SU-DHL-6 (cell line): ENCODE measurements around the gene PHF13.

Experiments used
- H2AFZ ChIP-seq: fragments of 200-600 bp; sonication (generic); 2 replicates; pipeline ENCODE4 v1.6.1; 2014; ENCODE audit warnings: low read depth, mild to moderate bottlenecking, moderate library complexity, mixed read lengths, antibody characterized with exemption, low read length; ENCODE audit not compliant: severe bottlenecking
- H3F3A ChIP-seq: fragments of 200-600 bp; shearing (Covaris generic); 2 replicates; pipeline ENCODE4 v1.6.0; 2016; ENCODE audit warnings: antibody characterized with exemption, mild to moderate bottlenecking; ENCODE audit not compliant: insufficient read depth
- H3K27ac ChIP-seq: fragments of 200-600 bp; sonication (generic); 2 replicates; pipeline ENCODE4 v1.5.1; 2016; ENCODE audit warnings: low read depth, mild to moderate bottlenecking, low read length, moderate library complexity, mixed read lengths
- H3K27me3 ChIP-seq: fragments of 200-600 bp; sonication (generic), shearing (Covaris generic); 2 replicates; pipeline ENCODE4 v1.6.0; 2014; ENCODE audit warnings: mild to moderate bottlenecking, low read length
- H3K36me3 ChIP-seq: fragments of 200-600 bp; sonication (generic); 2 replicates; pipeline ENCODE4 v1.6.1; 2014; ENCODE audit warnings: mild to moderate bottlenecking, low read length, mixed read lengths
- H3K4me2 ChIP-seq: fragments of 300-600, 200-600 bp; shearing (Covaris generic), sonication (generic); 2 replicates; pipeline ENCODE4 v1.6.0; 2014; ENCODE audit warnings: low read length, low read depth, mild to moderate bottlenecking; ENCODE audit not compliant: poor library complexity, severe bottlenecking
- H3K4me3 ChIP-seq: fragments of 200-600 bp; sonication (generic); 2 replicates; pipeline ENCODE4 v1.5.1; 2014; ENCODE audit warnings: antibody characterized with exemption, low read length, mild to moderate bottlenecking, mixed read lengths; ENCODE audit not compliant: insufficient read depth, poor library complexity, severe bottlenecking
- H3K79me2 ChIP-seq: fragments of 200-600 bp; sonication (generic); 2 replicates; pipeline ENCODE4 v1.6.1; 2014; ENCODE audit warnings: mild to moderate bottlenecking, low read length, moderate library complexity; ENCODE audit not compliant: insufficient read depth
- H3K9ac ChIP-seq: fragments of 200-600 bp; sonication (generic); 2 replicates; pipeline ENCODE4 v1.7.0; 2014; ENCODE audit warnings: mild to moderate bottlenecking, low read length
- H3K9me2 ChIP-seq: fragments of 200-600 bp; sonication (generic); replicated peaks from 2 replicates; pipeline ENCODE4 v1.6.1; 2014; ENCODE audit warnings: low read length; ENCODE audit not compliant: insufficient read depth
- H3K9me3 ChIP-seq: fragments of 200-600 bp; sonication (generic); 2 replicates; pipeline ENCODE4 v1.6.1; 2014; ENCODE audit warnings: low read length, mixed read lengths; ENCODE audit not compliant: insufficient read depth
- H4K20me1 ChIP-seq: fragments of 200-600 bp; sonication (generic); 2 replicates; pipeline ENCODE4 v1.6.1; 2014; ENCODE audit warnings: low read depth, mild to moderate bottlenecking, antibody characterized with exemption, low read length, moderate library complexity, mixed read lengths
- CTCF ChIP-seq: fragments of 200-600 bp; sonication (generic); IDR thresholded peaks from one replicate; pipeline ENCODE4 v1.5.1; 2017; ENCODE audit warnings: antibody characterized with exemption, mild to moderate bottlenecking, low read length, moderate library complexity; ENCODE audit not compliant: insufficient read depth, poor library complexity, severe bottlenecking
- EZH2phosphoT487 ChIP-seq: fragments of 200-600 bp; sonication (generic), shearing (Covaris generic); conservative IDR thresholded peaks from 2 replicates; pipeline ENCODE4 v1.6.1; 2018; ENCODE audit warnings: mild to moderate bottlenecking, antibody characterized with exemption, low read length, moderate library complexity, mixed read lengths

Gene PHF13

GRCh38 chr1:6627841-6628545 lies 14.5 kb downstream of the PHF13 start:
- H3K4me2 ChIP-seq = no peak overlapping the region
- H3K27me3 ChIP-seq = no peaks in the 10 kb centered on the region
- no peak for TF ChIP-seq EZH2phosphoT487
- no peak for TF ChIP-seq CTCF
- peaks cover 9% of the 10 kb centered on the region; the same call in 1 of the 2 replicates for H3K79me2 ChIP-seq
- H3K36me3 ChIP-seq = no peaks in the 10 kb centered on the region
- no peak overlapping the region for H3K4me3 ChIP-seq
- peaks cover 11% of the 10 kb centered on the region; the same call in 1 of the 2 replicates for H3F3A ChIP-seq
- no peak overlapping the region for H3K27ac ChIP-seq
- no peak overlapping the region for H2AFZ ChIP-seq
- H4K20me1 ChIP-seq = no peaks in the 10 kb centered on the region
- H3K9ac ChIP-seq = no peak overlapping the region
- H3K9me2 ChIP-seq = no peaks in the 10 kb centered on the region
- H3K9me3 ChIP-seq = no peaks in the 10 kb centered on the region

GRCh38 chr1:6628971-6629479 lies 15.5 kb downstream of the PHF13 start:
- no peaks in the 10 kb centered on the region for H3K9me3 ChIP-seq
- no peaks in the 10 kb centered on the region for H3K27me3 ChIP-seq
- H3K79me2 ChIP-seq = peaks cover 9% of the 10 kb centered on the region; the same call in 1 of the 2 replicates
- no peak overlapping the region for H3K9ac ChIP-seq
- H2AFZ ChIP-seq = no peak overlapping the region
- no peak overlapping the region for H3K4me3 ChIP-seq
- no peaks in the 10 kb centered on the region for H4K20me1 ChIP-seq
- H3K27ac ChIP-seq = no peak overlapping the region
- H3K36me3 ChIP-seq = no peaks in the 10 kb centered on the region
- TF ChIP-seq EZH2phosphoT487 (no peak), CTCF (no peak)
- peaks cover 1% of the 10 kb centered on the region; the same call in 1 of the 2 replicates for H3F3A ChIP-seq
- no peak overlapping the region for H3K4me2 ChIP-seq
- no peaks in the 10 kb centered on the region for H3K9me2 ChIP-seq

- no peaks in the 10 kb centered on the region for H3K36me3 ChIP-seq
- H3K27me3 ChIP-seq = no peaks in the 10 kb centered on the region
- no peak for TF ChIP-seq CTCF
- no peak for TF ChIP-seq EZH2phosphoT487
- no peak overlapping the region for H3K4me2 ChIP-seq
- H3F3A ChIP-seq = no peaks in the 10 kb centered on the region
- H3K4me3 ChIP-seq = no peak overlapping the region
- H4K20me1 ChIP-seq = no peaks in the 10 kb centered on the region
- H3K9me3 ChIP-seq = no peaks in the 10 kb centered on the region
- no peaks in the 10 kb centered on the region for H3K9me2 ChIP-seq
- H3K9ac ChIP-seq = no peak overlapping the region
- no peak overlapping the region for H3K27ac ChIP-seq
- H3K79me2 ChIP-seq = peaks cover 9% of the 10 kb centered on the region; the same call in 1 of the 2 replicates
- H2AFZ ChIP-seq = no peak overlapping the region
Observed at GRCh38 chr1:6630027-6630426, 16.5 kb downstream of the PHF13 start.
